GM12864 (cell line): ENCODE data around the gene TARS1.
"Not testable (repeated sequence)": the region's sequence is repeated elsewhere in the genome, so short reads cannot be mapped to it uniquely, and the experiment has no call there.

Source experiments
- DNase-seq: peaks from one replicate; pipeline ENCODE4 v3.0.0-alpha.2; 2011; ENCODE audit warnings: low read depth
- H3K4me3 ChIP-seq: 2 replicates; pipeline ENCODE4 v1.5.1; 2011; ENCODE audit warnings: mild to moderate bottlenecking, low read depth, low read length, control low read depth
- CTCF ChIP-seq: IDR thresholded peaks from 2 replicates; pipeline ENCODE4 v1.5.1; 2011; ENCODE audit warnings: low read depth, mild to moderate bottlenecking, moderate library complexity, low read length, control low read depth, inconsistent platforms; ENCODE audit errors: missing control alignments

TARS1 gene

GRCh38 chr5:33501260-33501659 lies 60.5 kb downstream of the TARS1 start:
- TF ChIP-seq CTCF = no peak
- H3K4me3 ChIP-seq = no peak overlapping the region
- no peak for DNase-seq

- no peak overlapping the region for H3K4me3 ChIP-seq
- TF ChIP-seq CTCF = no peak
- no peak for DNase-seq
Measured at GRCh38 chr5:33501899-33502298, 61.1 kb downstream of the TARS1 start.

GRCh38 chr5:33504570-33504969 lies 63.8 kb downstream of the TARS1 start:
- H3K4me3 ChIP-seq = no peak overlapping the region
- TF ChIP-seq CTCF = no peak
- no peak for DNase-seq

GRCh38 chr5:33507426-33507825 lies 66.7 kb downstream of the TARS1 start:
- no peak overlapping the region for H3K4me3 ChIP-seq
- no peak for DNase-seq
- no peak for TF ChIP-seq CTCF

- TF ChIP-seq CTCF = no peak
- DNase-seq = no peak
- no peak overlapping the region for H3K4me3 ChIP-seq
Measured at GRCh38 chr5:33509036-33509435, 68.3 kb downstream of the TARS1 start.

GRCh38 chr5:33513462-33514185 lies 72.9 kb downstream of the TARS1 start:
- H3K4me3 ChIP-seq = no peak overlapping the region
- no peak for TF ChIP-seq CTCF
- no peak for DNase-seq

GRCh38 chr5:33515366-33515765 lies 74.6 kb downstream of the TARS1 start:
- H3K4me3 ChIP-seq, DNase-seq: not testable (repeated sequence)

- TF ChIP-seq CTCF = no peak
- no peak for DNase-seq
Measured at GRCh38 chr5:33516421-33516820, 75.7 kb downstream of the TARS1 start.

More at GRCh38 chr5:33516421-33516820, 75.7 kb downstream of the TARS1 start:
- no peak overlapping the region for H3K4me3 ChIP-seq
